ENCODE measurements around the gene HSPBAP1.

The HSPBAP1 gene

DNA sequence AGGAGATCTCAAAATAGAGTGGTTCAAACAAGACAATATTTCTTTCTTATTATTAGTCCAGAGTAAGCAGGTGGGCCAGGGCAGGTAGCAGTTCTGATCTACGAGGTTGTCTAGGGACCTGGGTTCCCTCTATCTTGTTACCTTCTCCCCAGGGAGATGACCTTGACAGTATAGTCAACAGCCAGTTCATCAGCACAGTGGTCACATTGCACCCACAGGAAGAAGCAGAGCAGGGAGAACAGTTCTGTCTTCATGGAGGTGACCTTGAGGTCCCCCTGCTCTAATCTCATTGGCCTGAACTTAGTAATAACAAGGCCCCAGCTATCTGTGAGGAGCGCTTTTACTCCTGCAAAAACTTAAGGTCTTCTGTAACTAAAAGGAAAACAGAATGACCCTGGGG lies 23.0 kb upstream of the HSPBAP1 start:
- no peak for DNase-seq (ENCODE audit: low read depth)
- TF ChIP-seq, protein P1, sequence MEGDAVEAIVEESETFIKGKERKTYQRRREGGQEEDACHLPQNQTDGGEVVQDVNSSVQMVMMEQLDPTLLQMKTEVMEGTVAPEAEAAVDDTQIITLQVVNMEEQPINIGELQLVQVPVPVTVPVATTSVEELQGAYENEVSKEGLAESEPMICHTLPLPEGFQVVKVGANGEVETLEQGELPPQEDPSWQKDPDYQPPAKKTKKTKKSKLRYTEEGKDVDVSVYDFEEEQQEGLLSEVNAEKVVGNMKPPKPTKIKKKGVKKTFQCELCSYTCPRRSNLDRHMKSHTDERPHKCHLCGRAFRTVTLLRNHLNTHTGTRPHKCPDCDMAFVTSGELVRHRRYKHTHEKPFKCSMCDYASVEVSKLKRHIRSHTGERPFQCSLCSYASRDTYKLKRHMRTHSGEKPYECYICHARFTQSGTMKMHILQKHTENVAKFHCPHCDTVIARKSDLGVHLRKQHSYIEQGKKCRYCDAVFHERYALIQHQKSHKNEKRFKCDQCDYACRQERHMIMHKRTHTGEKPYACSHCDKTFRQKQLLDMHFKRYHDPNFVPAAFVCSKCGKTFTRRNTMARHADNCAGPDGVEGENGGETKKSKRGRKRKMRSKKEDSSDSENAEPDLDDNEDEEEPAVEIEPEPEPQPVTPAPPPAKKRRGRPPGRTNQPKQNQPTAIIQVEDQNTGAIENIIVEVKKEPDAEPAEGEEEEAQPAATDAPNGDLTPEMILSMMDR (IDR thresholded peaks at IDR 0.05; ENCODE audit: low read length, missing control alignments), result no peak
- no peak overlapping the region for H3K4me3 ChIP-seq (replicated peaks; ENCODE audit: low read depth, low read length)

DNA sequence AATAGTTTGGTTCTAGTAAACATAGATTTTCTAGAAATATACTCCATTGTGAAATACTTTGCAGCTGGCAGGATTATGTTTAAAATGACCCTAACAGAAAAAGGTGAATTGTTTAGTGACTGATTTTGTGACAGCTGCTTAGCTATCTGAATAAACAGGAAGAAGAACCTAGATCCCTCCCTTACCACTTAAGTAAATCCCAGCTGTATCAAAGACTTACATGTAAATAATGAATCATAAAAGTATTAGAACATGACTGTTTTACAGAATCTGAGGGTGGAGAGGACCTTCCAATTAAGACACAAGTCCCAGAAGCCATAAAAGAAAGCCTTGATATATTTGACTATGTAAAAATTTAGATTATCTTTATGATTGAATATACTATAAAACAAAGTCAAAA lies 17.1 kb upstream of the HSPBAP1 start:
- no peak for DNase-seq (ENCODE audit: low read depth)
- H3K4me3 ChIP-seq (replicated peaks; ENCODE audit: low read depth, low read length), result no peak overlapping the region
- TF ChIP-seq, protein P1 (IDR thresholded peaks at IDR 0.05; ENCODE audit: low read length, missing control alignments), result no peak

DNA sequence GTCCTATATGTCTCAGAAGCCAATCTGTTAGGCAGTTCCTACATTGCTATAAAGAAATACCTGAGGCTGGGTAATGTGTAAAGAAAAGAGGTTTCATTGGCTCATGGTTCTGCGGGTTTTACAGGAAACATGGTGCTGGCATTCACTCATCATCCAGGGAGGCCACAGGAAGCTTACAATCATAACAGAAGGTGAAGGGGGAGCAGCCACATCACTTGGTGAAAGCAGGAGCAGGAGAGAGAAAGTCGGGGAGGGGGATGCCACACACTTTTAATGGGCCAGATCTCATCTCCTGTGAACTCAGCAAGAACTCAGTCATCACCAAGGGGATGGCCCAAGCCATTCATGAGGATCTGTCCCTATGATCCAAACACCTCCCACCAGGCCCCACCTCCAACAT lies 10.3 kb upstream of the HSPBAP1 start:
- no peak overlapping the region for H3K4me3 ChIP-seq (replicated peaks; ENCODE audit: low read depth, low read length)
- TF ChIP-seq, protein P1 (IDR thresholded peaks at IDR 0.05; ENCODE audit: low read length, missing control alignments), result no peak
- no peak for DNase-seq (ENCODE audit: low read depth)

DNA sequence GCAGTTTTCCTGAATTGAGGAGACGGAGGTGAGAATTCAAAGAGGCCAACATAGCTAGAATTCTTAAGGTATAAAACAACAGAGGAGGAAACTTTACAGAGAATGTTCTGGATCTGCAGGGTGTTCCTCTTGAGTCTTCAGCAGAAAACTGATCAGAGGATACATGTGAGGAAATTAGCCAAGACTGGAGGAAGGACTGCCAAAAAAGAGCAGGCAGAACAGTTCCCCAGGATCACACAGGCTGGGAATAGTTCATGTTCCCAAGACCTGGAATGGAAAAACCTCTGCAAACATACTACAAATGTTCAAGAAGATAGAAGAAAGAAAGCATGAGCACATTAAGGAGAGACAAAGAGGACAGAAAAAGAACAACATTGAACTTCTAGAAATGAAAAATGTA lies 8.7 kb upstream of the HSPBAP1 start:
- no peak for DNase-seq (ENCODE audit: low read depth)
- TF ChIP-seq, protein P1 (IDR thresholded peaks at IDR 0.05; ENCODE audit: low read length, missing control alignments), result no peak
- H3K4me3 ChIP-seq (replicated peaks; ENCODE audit: low read depth, low read length), result no peak overlapping the region

DNA sequence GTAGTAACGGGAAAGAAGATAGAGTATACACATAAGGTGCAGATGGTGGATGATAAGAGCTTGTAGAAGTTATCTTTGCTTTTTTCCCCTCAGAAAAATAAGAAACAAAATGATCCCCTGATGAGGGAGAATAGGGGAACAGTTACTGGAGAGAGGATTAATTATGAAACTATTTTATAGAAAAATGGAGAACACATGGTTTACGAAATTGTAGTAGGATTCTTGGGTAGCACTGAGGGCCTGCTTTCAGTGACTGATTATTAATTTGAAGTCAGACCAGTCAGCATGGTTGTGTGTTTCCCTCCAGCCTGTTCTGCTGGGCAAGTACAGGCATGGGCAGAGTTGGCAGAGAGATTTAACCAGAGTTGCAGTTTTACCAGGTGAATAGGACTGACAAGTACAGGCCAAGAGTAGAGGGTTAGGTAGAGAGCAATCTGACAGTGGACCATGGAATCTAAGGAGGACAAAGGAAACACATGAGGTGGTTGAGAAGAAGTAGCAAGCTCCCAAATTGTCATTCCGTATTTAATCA lies 7.1 kb upstream of the HSPBAP1 start:
- DNase-seq (ENCODE audit: low read depth), result no peak
- TF ChIP-seq, protein P1 (IDR thresholded peaks at IDR 0.05; ENCODE audit: low read length, missing control alignments), result no peak
- no peak overlapping the region for H3K4me3 ChIP-seq (replicated peaks; ENCODE audit: low read depth, low read length)

DNA sequence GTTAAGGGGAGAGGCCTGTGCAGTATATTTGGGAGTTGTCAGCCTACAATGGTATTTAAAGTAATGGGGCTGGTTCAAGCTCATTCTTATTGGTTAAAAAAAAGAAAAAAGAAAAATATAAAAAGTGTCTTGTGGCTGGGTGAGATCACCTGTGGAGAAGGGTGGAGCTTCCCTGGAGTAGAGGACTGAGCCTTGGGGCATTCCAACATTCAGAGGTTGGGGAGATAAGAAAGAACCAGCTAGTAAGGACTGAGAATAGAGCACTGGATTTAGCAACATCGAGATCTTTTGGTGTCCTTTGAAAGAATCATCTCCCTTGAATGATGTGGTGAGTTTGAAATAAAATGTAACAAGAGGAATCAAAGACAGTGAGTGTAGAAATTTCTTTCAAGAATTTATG lies 6.4 kb upstream of the HSPBAP1 start:
- TF ChIP-seq, protein P1 (IDR thresholded peaks at IDR 0.05; ENCODE audit: low read length, missing control alignments), result no peak
- H3K4me3 ChIP-seq (replicated peaks; ENCODE audit: low read depth, low read length), result no peak overlapping the region
- no peak for DNase-seq (ENCODE audit: low read depth)

DNA sequence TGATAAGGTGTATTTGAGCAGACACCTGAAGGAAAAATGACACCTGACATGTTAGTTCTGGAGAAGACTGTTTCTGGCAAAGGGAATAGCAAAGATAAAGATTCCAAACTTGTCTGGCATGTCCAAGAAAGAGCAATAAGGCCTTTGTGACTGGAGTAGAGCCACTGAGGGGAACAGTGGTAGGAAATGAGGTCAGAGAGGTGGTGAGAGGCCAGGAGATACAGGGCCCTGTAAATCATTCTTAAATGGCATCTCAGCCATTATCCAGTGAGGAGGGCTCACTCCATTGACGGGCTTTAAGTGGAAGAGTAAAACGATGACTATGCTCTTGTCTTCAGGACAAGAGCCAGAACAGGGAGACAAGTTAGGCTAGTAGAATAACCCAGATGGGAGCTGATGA lies 5.7 kb upstream of the HSPBAP1 start:
- H3K4me3 ChIP-seq (replicated peaks; ENCODE audit: low read depth, low read length), result no peak overlapping the region
- DNase-seq (ENCODE audit: low read depth), result no peak
- TF ChIP-seq, protein P1 (IDR thresholded peaks at IDR 0.05; ENCODE audit: low read length, missing control alignments), result no peak

All from fibroblast of pulmonary artery (primary cell).